IMR-90 (cell line): ENCODE data around the gene GRAMD2B.

Experiments used
- BHLHE40 ChIP-seq: fragments of 150-350 bp; IDR thresholded peaks from 2 replicates; pipeline ENCODE4 v1.6.1; 2016; ENCODE audit warnings: mild to moderate bottlenecking, low read depth, low read length
- CTCF ChIP-seq: conservative IDR thresholded peaks from 2 replicates; pipeline ENCODE4 v1.5.1; 2012; ENCODE audit warnings: mild to moderate bottlenecking, low read depth, low read length, improper control_type of control experiment
- RAD21 ChIP-seq: IDR thresholded peaks from 2 replicates; pipeline ENCODE4 v1.6.1; 2012; ENCODE audit warnings: low read length, improper control_type of control experiment
- RCOR1 ChIP-seq: IDR thresholded peaks from 2 replicates; pipeline ENCODE4 v1.6.1; 2012; ENCODE audit warnings: mild to moderate bottlenecking, low read length, improper control_type of control experiment; ENCODE audit not compliant: insufficient replicate concordance

- no peak for TF ChIP-seq RAD21
- TF ChIP-seq RCOR1: no peak
- TF ChIP-seq CTCF: no peak
- TF ChIP-seq BHLHE40: no peak
These were observed 5.2 kb downstream of the GRAMD2B start for GRCh38 chr5:126428421-126428820.
